Islet precursor cell (in vitro differentiated cells): ENCODE data around the gene HK3.

Experiments
- DNase-seq: peaks from one replicate; pipeline ENCODE4 v3.0.0-alpha.2; 2018

The HK3 gene

GRCh38 chr5:176847726-176848290 is 51.3 kb downstream of the HK3 start:
- DNase-seq: no peak

- no peak for DNase-seq
These were observed 52.0 kb downstream of the HK3 start for GRCh38 chr5:176847148-176847547.

- no peak for DNase-seq
These were observed 52.6 kb downstream of the HK3 start for GRCh38 chr5:176846335-176847140.

- no peak for DNase-seq
These were observed 53.8 kb downstream of the HK3 start for GRCh38 chr5:176845392-176845713.

- no peak for DNase-seq
These were observed 54.3 kb downstream of the HK3 start for GRCh38 chr5:176844706-176845391.

GRCh38 chr5:176844281-176844680 is 54.9 kb downstream of the HK3 start:
- no peak for DNase-seq

- DNase-seq: no peak
These were observed 55.5 kb downstream of the HK3 start for GRCh38 chr5:176843673-176844072.

- DNase-seq: peak; percentile 96
These were observed 61.4 kb downstream of the HK3 start for GRCh38 chr5:176837707-176838115.

- no peak for DNase-seq
These were observed 62.1 kb downstream of the HK3 start for GRCh38 chr5:176836811-176837706.

- no peak for DNase-seq
These were observed 63.2 kb downstream of the HK3 start for GRCh38 chr5:176835918-176836317.

- no peak for DNase-seq
These were observed 65.9 kb downstream of the HK3 start for GRCh38 chr5:176833286-176833685.

GRCh38 chr5:176832162-176832561 is 67.0 kb downstream of the HK3 start:
- DNase-seq: no peak

- no peak for DNase-seq
These were observed 67.7 kb downstream of the HK3 start for GRCh38 chr5:176831425-176831824.

- DNase-seq: no peak
These were observed 68.1 kb downstream of the HK3 start for GRCh38 chr5:176830995-176831423.
